Vagina (tissue), 2 donors: ENCODE data around the gene C5orf52.

Experiments used
- POLR2AphosphoS5 ChIP-seq, 2 donors: sonication (generic); formaldehyde crosslinking; IDR thresholded peaks; one replicate each; pipeline ENCODE4 v1.9.0; 2017; ENCODE audit warnings: antibody characterized with exemption in 2 of 2, mild to moderate bottlenecking in 2 of 2, low read depth in 1 of 2; ENCODE audit not compliant: insufficient read depth in 1 of 2
- TF ChIP-seq, protein P1 (sequence below), 3 experiments: fragments of 450-650 bp in 2 of 3; fragments of 200-600 bp in 1 of 3; sonication (generic) in 1 of 3; IDR thresholded peaks; one replicate each; pipeline ENCODE4 v1.5.1; 2017 to 2019; ENCODE audit warnings: antibody characterized with exemption in 3 of 3, mild to moderate bottlenecking in 2 of 3, moderate library complexity in 2 of 3

DNA sequence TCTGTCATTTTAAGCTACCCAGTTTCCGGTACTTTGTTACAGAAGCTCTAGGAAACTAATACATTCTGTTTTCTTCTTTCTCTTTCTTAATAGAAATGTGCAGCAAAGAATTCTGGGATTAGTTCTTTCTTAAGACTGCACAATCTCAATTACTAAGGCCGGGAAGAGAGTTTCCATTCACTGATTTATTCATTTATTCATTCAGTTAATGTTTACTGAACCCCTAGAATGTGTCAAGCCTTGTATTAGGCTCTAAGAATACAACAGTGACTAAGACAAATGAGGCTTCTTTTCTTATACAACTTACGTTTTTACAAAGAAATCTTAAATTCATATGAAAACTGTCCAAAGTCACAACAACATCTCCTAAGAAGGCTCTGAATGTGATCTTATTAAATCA, 32.4 kb downstream of the C5orf52 start:
- TF ChIP-seq, protein P1, sequence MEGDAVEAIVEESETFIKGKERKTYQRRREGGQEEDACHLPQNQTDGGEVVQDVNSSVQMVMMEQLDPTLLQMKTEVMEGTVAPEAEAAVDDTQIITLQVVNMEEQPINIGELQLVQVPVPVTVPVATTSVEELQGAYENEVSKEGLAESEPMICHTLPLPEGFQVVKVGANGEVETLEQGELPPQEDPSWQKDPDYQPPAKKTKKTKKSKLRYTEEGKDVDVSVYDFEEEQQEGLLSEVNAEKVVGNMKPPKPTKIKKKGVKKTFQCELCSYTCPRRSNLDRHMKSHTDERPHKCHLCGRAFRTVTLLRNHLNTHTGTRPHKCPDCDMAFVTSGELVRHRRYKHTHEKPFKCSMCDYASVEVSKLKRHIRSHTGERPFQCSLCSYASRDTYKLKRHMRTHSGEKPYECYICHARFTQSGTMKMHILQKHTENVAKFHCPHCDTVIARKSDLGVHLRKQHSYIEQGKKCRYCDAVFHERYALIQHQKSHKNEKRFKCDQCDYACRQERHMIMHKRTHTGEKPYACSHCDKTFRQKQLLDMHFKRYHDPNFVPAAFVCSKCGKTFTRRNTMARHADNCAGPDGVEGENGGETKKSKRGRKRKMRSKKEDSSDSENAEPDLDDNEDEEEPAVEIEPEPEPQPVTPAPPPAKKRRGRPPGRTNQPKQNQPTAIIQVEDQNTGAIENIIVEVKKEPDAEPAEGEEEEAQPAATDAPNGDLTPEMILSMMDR (IDR thresholded peaks at IDR 0.05) = no peak
- no peak for TF ChIP-seq POLR2AphosphoS5 (IDR thresholded peaks at IDR 0.05; ENCODE audit: insufficient read depth in 1 of 2, low read depth in 1 of 2)
